ENCODE measurements around the gene VPS29. TPM values are rescaled to one million over a fixed set of nuclear protein-coding genes. Genes with fewer than 3 reads are reported as not detected.
"Not testable (repeated sequence)": the region's sequence is repeated elsewhere in the genome, so short reads cannot be mapped to it uniquely, and the experiment has no call there.

The VPS29 gene
- total and polyA plus RNA-seq, 9 of the 15 experiments (the other 6 are each of a cell fraction or from before 2014, with no cell fraction given): 85.8 to 638 (median 272) TPM

- ATAC-seq; H3K9me3 ChIP-seq (replicated peaks; ENCODE audit: control insufficient read depth, insufficient read depth, low read depth, low read length); H3K27ac ChIP-seq (ENCODE audit: extremely low read depth, low read depth, low read length); H3K4me3 ChIP-seq; H3K9me1 ChIP-seq (ENCODE audit: control insufficient read depth, insufficient read depth, low read length); DNase-seq (ENCODE audit: extremely low read depth in 1 of 4, low spot score in 3 of 4); in situ Hi-C loops (cut with MboI); H2AFZ ChIP-seq (ENCODE audit: low read depth, low read length); FAIRE-seq; H3K27me3 ChIP-seq (ENCODE audit: control insufficient read depth in 2 of 2, insufficient read depth in 2 of 2, low read length in 2 of 2); BruUV-seq (replicated peaks); H4K20me1 ChIP-seq (replicated peaks; ENCODE audit: control insufficient read depth, insufficient read depth, low read length); H3K4me2 ChIP-seq (ENCODE audit: insufficient read depth, low read length); intact Hi-C loops (cut with micrococcal nuclease); CTCF ChIA-PET (ENCODE audit: low intra/inter-chr PET ratio); H3K9ac ChIP-seq (ENCODE audit: insufficient read depth in 1 of 2, low read depth in 2 of 2, low read length in 2 of 2): not testable (repeated sequence)
- H3K4me1 ChIP-seq (replicated peaks in 1 of 2; ENCODE audit: control insufficient read depth in 2 of 2, insufficient read depth in 2 of 2, low read length in 2 of 2): peaks cover 12 to 15% of the 10 kb centered on the region in 2 experiments; a peak in 3 of 5 replicates
- POLR2A ChIA-PET: interaction anchor here (2.4 kb wide), 1 partner anchor 11 kb away, joined by 14 read pairs; the partner anchor contains the start of gene ARPC3
- H3K79me2 ChIP-seq (ENCODE audit: control insufficient read depth, insufficient read depth, low read length): peaks cover 24% of the 10 kb centered on the region
- WGBS (ENCODE audit: insufficient coverage, low coverage, missing lambda C conversion rate): 91% methylated on average over 5 of the region's 5 CpGs
- H3K36me3 ChIP-seq (ENCODE audit: control insufficient read depth, insufficient read depth, low read length): peaks cover 72% of the 10 kb centered on the region
- TF ChIP-seq, protein P1, sequence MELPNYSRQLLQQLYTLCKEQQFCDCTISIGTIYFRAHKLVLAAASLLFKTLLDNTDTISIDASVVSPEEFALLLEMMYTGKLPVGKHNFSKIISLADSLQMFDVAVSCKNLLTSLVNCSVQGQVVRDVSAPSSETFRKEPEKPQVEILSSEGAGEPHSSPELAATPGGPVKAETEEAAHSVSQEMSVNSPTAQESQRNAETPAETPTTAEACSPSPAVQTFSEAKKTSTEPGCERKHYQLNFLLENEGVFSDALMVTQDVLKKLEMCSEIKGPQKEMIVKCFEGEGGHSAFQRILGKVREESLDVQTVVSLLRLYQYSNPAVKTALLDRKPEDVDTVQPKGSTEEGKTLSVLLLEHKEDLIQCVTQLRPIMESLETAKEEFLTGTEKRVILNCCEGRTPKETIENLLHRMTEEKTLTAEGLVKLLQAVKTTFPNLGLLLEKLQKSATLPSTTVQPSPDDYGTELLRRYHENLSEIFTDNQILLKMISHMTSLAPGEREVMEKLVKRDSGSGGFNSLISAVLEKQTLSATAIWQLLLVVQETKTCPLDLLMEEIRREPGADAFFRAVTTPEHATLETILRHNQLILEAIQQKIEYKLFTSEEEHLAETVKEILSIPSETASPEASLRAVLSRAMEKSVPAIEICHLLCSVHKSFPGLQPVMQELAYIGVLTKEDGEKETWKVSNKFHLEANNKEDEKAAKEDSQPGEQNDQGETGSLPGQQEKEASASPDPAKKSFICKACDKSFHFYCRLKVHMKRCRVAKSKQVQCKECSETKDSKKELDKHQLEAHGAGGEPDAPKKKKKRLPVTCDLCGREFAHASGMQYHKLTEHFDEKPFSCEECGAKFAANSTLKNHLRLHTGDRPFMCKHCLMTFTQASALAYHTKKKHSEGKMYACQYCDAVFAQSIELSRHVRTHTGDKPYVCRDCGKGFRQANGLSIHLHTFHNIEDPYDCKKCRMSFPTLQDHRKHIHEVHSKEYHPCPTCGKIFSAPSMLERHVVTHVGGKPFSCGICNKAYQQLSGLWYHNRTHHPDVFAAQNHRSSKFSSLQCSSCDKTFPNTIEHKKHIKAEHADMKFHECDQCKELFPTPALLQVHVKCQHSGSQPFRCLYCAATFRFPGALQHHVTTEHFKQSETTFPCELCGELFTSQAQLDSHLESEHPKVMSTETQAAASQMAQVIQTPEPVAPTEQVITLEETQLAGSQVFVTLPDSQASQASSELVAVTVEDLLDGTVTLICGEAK (IDR thresholded peaks at IDR 0.05): peak; percentile 89
- TF ChIP-seq, protein P1 (CRISPR knock-in tag; IDR thresholded peaks at IDR 0.05): peak; percentile 72
- peak; percentile 30; the same call in 1 of the 2 replicates for TF ChIP-seq ZNF384 (IDR thresholded peaks at IDR 0.05; ENCODE audit: low read depth, low read length)
Measured at GRCh38 chr12:110461189-110461588, 40.7 kb downstream of the VPS29 start.

Data from K562 (cell line).